ENCODE measurements around the gene PRR11.
"Not testable (repeated sequence)": the region's sequence is repeated elsewhere in the genome, so short reads cannot be mapped to it uniquely, and the experiment has no call there.

The PRR11 gene

GRCh38 chr17:59155439-59156177 lies at the start of gene PRR11:
TSS of gene PRR11 (plus strand) at chr17:59155746. CDS start at chr17:59169753, 14,007 bp downstream.
- peak; percentile 93 for DNase-seq (ENCODE audit: low spot score)

- DNase-seq (ENCODE audit: low spot score) = peak; percentile 43
Observed at GRCh38 chr17:59105852-59106462, 49.6 kb upstream of the PRR11 start.

- DNase-seq (ENCODE audit: low spot score) = peak; percentile 99
Observed at GRCh38 chr17:59106463-59107305, 48.9 kb upstream of the PRR11 start, which contains the start of gene TRIM37. TSS of gene TRIM37 (minus strand) at chr17:59106880. CDS start at chr17:59106461, 419 bp downstream.

- no peak for DNase-seq (ENCODE audit: low spot score)
Observed at GRCh38 chr17:59107306-59107670, 48.3 kb upstream of the PRR11 start.

- no peak for DNase-seq (ENCODE audit: low spot score)
Observed at GRCh38 chr17:59108400-59109102, 47.0 kb upstream of the PRR11 start.

GRCh38 chr17:59110973-59111372 lies 44.6 kb upstream of the PRR11 start:
- no peak for DNase-seq (ENCODE audit: low spot score)

- DNase-seq (ENCODE audit: low spot score) = no peak
Observed at GRCh38 chr17:59111539-59111938, 44.0 kb upstream of the PRR11 start.

- DNase-seq (ENCODE audit: low spot score) = no peak
Observed at GRCh38 chr17:59115474-59115873, 40.1 kb upstream of the PRR11 start.

GRCh38 chr17:59121901-59122480 lies 33.6 kb upstream of the PRR11 start:
- DNase-seq (ENCODE audit: low spot score) = no peak

GRCh38 chr17:59124665-59125064 lies 30.9 kb upstream of the PRR11 start:
- no peak for DNase-seq (ENCODE audit: low spot score)

GRCh38 chr17:59126809-59127417 lies 28.6 kb upstream of the PRR11 start:
- no peak for DNase-seq (ENCODE audit: low spot score)

GRCh38 chr17:59129814-59130213 lies 25.7 kb upstream of the PRR11 start:
- no peak for DNase-seq (ENCODE audit: low spot score)

GRCh38 chr17:59131131-59131530 lies 24.4 kb upstream of the PRR11 start:
- DNase-seq (ENCODE audit: low spot score) = no peak

GRCh38 chr17:59138339-59138738 lies 17.2 kb upstream of the PRR11 start:
- not testable (repeated sequence) for DNase-seq (ENCODE audit: low spot score)

GRCh38 chr17:59139939-59140338 lies 15.6 kb upstream of the PRR11 start:
- DNase-seq (ENCODE audit: low spot score) = no peak

- DNase-seq (ENCODE audit: low spot score) = no peak
Observed at GRCh38 chr17:59141860-59142259, 13.7 kb upstream of the PRR11 start.

GRCh38 chr17:59145571-59146096 lies 9.9 kb upstream of the PRR11 start:
- DNase-seq (ENCODE audit: low spot score) = no peak

GRCh38 chr17:59149051-59149450 lies 6.5 kb upstream of the PRR11 start:
- DNase-seq (ENCODE audit: low spot score) = no peak

- DNase-seq (ENCODE audit: low spot score) = no peak
Observed at GRCh38 chr17:59149841-59150511, 5.6 kb upstream of the PRR11 start.

- DNase-seq (ENCODE audit: low spot score) = no peak
Observed at GRCh38 chr17:59151006-59151405, 4.5 kb upstream of the PRR11 start.
